Kidney tubule cell (primary cell): ENCODE measurements around the gene C22orf23.
A peak's percentile ranks its signal among the peaks of the same experiment; 100 is the strongest.

ENCODE experiments used
- DNase-seq: peaks from one replicate; pipeline ENCODE4 v3.0.0-alpha.2; 2018; ENCODE audit warnings: low spot score

Gene C22orf23

GRCh38 chr22:37925330-37925729, 28.1 kb downstream of the C22orf23 start:
- no peak for DNase-seq

GRCh38 chr22:37924386-37925065, 28.9 kb downstream of the C22orf23 start:
- DNase-seq: no peak

- DNase-seq: no peak
Observed at GRCh38 chr22:37923927-37924326, 29.5 kb downstream of the C22orf23 start.

- no peak for DNase-seq
Observed at GRCh38 chr22:37922191-37922590, 31.2 kb downstream of the C22orf23 start.

DNA sequence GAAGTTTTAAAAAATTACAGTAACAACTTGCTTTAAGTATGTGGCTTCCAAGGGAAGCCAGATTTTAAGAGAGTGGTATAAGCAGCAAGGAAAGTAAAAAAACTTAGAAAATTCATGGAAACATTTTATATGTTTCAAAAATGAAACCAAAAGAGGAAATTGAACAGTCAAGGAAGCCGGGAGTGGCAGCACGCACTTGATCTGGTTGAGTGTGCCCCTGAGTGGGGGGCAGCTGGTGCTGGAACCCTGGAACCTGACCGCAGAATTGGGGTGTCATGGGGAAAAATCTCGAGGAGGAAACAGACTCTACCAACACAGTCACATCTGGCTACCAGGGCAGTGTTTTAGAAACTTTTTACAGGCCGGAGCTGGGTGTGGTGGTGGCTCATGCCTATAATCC, 33.3 kb downstream of the C22orf23 start:
- DNase-seq: no peak

DNA sequence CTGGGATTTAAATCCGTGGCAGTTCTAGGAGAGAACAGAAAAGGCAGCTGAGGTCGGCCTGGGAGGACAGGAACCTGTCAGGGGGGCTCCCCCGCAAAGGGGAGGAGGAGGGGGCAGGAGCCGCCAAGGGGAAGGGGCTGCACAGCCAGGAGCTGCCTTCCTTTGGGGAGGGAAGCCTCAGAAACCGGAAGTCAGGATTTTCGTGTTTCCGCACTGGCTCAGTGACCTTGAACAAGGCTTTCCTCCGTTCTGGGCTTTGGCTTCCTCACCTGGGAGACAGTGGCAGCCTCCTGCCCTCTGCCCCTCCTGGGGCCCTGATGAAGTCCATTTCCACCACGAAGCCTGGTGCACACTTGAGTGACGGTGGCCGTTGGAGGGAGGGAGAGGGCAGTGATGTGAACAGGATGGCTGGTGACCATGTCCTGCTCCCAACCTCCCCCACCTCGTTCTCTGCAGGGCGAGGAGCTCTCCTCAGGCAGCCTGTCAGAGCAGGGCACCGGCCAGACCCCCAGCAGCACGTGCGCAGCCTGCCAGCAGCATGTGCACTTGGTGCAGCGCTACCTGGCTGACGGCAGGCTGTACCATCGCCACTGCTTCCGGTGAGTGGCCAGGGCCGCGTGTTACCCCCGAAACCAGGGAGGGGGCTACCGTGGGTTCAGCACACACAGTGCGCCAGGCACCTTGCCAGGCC, 34.7 kb downstream of the C22orf23 start:
- no peak for DNase-seq

DNA sequence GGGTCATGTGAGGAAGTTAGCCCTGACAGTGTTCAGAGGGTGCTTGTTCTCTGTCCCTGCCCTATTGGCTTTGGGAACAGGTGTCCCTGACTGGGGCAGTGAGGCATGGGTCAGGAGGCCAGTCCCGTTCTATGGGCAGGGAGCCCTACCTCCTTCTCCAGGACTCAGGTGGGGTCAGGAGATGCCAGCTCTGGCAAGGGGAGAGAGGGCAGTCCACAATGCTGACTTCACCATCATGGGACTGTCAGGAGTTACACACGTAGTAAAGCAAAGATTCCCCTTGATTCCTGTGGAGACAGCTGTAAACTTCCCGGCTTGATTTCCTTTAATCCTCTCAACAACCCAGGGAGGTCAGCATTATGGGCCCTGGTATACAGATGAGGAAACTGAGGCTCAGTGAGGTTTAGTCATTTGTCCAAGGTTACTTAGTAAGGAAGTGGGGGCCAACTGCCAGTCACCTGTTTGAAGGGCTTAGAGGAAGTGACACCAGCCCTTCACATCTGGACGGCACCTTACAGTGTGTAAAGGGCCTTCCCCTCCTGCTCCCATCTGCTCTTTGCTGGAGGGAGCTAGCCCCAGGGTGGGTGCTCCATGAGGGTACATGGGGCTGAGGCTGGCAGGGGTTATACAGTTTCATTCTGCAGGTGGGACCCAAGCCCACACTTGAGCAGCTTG, 35.4 kb downstream of the C22orf23 start:
- DNase-seq: no peak

DNA sequence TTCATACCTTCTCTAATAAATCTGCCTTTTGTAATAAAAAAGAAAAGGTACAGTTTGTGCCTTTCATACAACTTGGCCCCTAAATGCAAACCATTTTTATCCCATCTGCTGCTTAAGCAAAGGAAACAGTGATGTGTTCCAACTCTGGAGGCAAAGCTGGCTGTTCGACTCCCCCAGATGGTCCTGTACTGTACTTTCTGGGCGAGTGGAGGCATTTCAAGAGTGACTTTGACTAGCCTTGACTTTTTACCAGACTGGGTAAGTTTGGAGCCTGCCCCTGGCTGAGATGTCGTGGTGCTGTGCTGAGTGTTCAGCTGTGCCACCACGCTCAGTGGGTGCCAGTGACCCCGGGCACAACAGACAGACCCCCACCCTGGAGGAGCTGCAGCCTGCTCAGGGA, 37.1 kb downstream of the C22orf23 start:
- no peak for DNase-seq

- DNase-seq: no peak
Observed at GRCh38 chr22:37913233-37913721, 40.1 kb downstream of the C22orf23 start.

GRCh38 chr22:37912171-37912570, 41.2 kb downstream of the C22orf23 start:
- DNase-seq: no peak

- no peak for DNase-seq
Observed at GRCh38 chr22:37911697-37912096, 41.7 kb downstream of the C22orf23 start.

DNA sequence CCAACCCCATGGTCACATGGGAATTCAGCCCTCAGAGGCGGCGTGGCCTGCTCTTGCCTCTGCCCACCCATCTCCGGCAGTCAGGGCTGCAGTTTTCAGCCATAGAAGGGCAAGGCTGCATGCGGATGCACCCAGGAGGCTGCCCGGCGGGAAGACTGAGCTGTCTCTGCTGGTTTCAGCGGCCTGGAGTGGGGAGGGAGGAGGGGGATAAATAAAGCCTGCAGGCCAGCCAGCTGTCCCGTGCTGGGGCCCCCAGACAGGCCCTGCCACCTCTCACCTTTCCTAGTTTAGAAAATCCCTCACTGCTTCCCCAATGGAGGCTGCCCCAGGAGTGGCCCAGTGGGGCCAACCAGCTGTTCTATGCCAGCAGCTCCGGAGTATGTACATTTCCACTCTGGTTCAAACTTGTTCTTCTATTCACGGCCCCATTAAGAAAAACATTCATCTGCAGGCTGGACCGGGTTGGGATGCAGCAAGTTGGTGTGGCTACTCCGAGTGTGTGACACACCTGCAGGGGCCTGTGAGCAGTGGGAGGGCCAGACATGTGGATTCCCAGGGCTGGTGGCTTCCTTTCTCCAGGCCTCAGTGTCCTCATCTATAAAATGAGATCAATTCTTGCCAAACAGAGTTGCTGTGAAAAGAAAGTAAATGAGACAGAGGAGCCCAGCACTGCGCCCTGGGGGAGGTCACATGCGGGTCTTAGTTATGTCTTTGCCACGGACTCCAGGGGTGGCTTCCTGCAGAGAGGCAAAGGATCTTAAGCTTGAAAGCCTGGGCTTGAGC, 42.3 kb downstream of the C22orf23 start:
- no peak for DNase-seq

DNA sequence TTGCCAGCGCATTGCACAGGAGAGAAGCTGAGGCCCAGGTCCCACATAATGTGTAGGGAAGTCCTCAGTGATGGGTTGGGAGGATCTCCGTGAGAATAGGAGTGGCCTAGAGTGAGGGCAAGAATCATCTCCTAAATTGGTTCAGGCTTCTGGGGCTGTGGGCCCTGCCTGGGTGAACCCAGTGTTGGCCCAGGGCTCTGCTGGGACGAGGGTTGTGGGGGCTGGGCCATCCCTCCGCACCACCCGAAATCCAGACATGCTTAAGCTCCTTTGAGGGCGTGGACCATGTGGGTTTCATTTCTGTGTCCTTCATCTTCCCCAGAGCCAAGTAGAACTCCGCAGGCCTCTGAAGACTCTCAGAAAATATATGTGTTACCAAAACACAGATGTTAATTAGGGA, 43.6 kb downstream of the C22orf23 start:
- DNase-seq: no peak

GRCh38 chr22:37907036-37907954, 46.1 kb downstream of the C22orf23 start:
- DNase-seq: no peak

DNA sequence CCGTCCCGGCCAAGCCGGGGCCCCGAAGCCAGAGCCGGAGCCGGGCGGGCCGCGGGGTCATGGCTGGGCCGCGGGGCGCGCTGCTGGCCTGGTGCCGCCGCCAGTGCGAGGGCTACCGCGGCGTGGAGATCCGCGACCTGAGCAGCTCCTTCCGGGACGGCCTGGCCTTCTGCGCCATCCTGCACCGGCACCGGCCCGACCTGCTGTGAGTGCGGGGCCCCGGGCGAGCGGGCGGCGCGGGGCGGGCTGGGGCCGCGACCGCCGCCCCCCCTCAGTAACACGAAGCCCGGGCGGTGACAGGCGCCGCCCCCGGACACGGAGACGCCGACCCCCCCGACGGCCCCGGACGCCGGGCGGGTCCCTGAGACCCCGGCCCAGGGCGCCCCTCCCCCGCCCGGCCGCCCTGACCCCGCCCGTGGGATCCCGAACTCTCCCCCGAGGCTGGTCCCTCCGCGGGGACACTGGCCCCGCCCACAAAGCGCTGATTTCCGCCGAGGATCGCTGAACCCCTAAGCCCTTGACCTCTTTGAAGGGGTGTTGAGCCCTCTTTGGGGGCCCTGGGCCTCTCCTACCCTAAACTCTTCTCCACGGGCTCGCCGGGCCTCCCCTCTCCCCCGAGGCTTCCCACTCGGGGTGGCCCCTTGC, 46.9 kb downstream of the C22orf23 start:
- DNase-seq: no peak

- peak; percentile 87 for DNase-seq
Observed at GRCh38 chr22:37905534-37906363, 47.7 kb downstream of the C22orf23 start, which contains the start of gene MICALL1. TSS of gene MICALL1 (plus strand) at chr22:37906297. CDS start at chr22:37906423, 126 bp downstream.

- peak; percentile 97 for DNase-seq
Observed at GRCh38 chr22:37904572-37905533, 48.5 kb downstream of the C22orf23 start.

DNA sequence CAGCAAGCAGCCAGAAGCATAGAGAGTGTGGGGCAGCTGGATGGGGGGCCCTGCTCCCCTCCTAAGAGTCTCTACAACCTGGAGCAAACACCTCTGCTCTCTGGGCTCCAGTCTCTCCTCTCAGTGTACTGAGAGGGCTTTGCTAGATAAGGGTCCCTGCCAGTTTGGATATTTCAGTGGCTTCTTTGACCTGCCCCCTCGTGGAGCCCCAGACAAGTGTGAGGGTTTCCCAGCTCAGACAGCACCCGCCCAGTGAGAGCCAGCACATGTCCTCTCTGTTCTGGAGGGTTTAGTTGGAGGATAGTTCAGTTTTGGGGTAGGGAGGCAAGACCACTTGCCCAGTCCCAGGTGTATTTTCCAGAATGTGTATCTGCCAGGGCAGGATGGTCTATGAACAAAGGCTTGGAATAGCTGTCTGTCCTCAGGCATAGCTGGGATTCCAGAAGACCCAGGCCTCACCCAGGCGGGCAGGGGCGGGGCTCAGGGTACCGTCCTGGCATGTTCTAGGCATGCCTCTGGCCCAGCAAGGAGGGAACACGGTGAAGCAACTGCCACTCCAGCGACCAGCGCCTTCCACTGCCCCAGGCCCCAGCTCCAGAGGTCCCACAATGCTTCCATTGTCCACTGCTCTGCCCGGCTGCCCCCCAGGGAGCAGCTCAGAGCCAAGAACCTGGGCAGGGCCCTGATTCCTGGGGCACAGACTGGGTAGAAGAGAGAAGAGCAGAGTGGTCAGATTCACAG, 54.8 kb downstream of the C22orf23 start:
- peak; percentile 64 for DNase-seq
